Ureter (tissue), 1 donor: ENCODE results near the gene SCRG1. TPM values are rescaled to one million over a fixed set of nuclear protein-coding genes. Genes with fewer than 3 reads are reported as not detected.

ENCODE experiments used
- DNase-seq: peaks from one replicate; pipeline ENCODE4 v3.0.0-alpha.2; 2020; ENCODE audit warnings: low spot score
- total RNA-seq: library from RNA; stranded (reverse); gene quantifications from one replicate; pipeline ENCODE4 v1.2.4, GENCODE V29; 2023
- donor health status: DM: yes; HTN: yes; CAD: no.

The SCRG1 gene
- total RNA-seq, 1 donor from 2014 or later, result 2.3 TPM

- DNase-seq, result no peak
Measured at GRCh38 chr4:173411106-173411693, 12.3 kb upstream of the SCRG1 start.

GRCh38 chr4:173410079-173410478 lies 11.2 kb upstream of the SCRG1 start:
- DNase-seq, result no peak

GRCh38 chr4:173405840-173406606 lies 7.1 kb upstream of the SCRG1 start:
- DNase-seq, result no peak

- DNase-seq, result no peak
Measured at GRCh38 chr4:173404296-173404865, 5.5 kb upstream of the SCRG1 start.

GRCh38 chr4:173403051-173403450 lies 4.1 kb upstream of the SCRG1 start:
- DNase-seq, result no peak

GRCh38 chr4:173401063-173401462 lies 2.1 kb upstream of the SCRG1 start:
- no peak for DNase-seq

- DNase-seq, result no peak
Measured at GRCh38 chr4:173398220-173398619, 696 bp downstream of the SCRG1 start.

GRCh38 chr4:173397604-173398003 lies 1.3 kb downstream of the SCRG1 start:
- no peak for DNase-seq

- DNase-seq, result no peak
Measured at GRCh38 chr4:173391701-173392100, 7.2 kb downstream of the SCRG1 start.

- DNase-seq, result no peak
Measured at GRCh38 chr4:173386751-173387150, 12.2 kb downstream of the SCRG1 start.

GRCh38 chr4:173382349-173382748 lies 16.6 kb downstream of the SCRG1 start:
- no peak for DNase-seq

GRCh38 chr4:173381610-173382009 lies 17.3 kb downstream of the SCRG1 start:
- DNase-seq, result no peak

GRCh38 chr4:173380987-173381386 lies 17.9 kb downstream of the SCRG1 start:
- DNase-seq, result no peak

GRCh38 chr4:173379929-173380328 lies 19.0 kb downstream of the SCRG1 start:
- no peak for DNase-seq

GRCh38 chr4:173374588-173374987 lies 24.3 kb downstream of the SCRG1 start:
- no peak for DNase-seq

- DNase-seq, result peak; percentile 78
Measured at GRCh38 chr4:173371292-173372192, 27.4 kb downstream of the SCRG1 start.

GRCh38 chr4:173370477-173371291 lies 28.2 kb downstream of the SCRG1 start, which contains the start of gene SAP30:
Gene SAP30, plus strand, starts transcription at chr4:173370954. Its CDS starts 229 bp downstream, at chr4:173371183.
- DNase-seq, result peak; percentile 99

GRCh38 chr4:173370130-173370476 lies 28.8 kb downstream of the SCRG1 start:
- DNase-seq, result peak; percentile 73

- no peak for DNase-seq
Measured at GRCh38 chr4:173367946-173368345, 31.0 kb downstream of the SCRG1 start.

- no peak for DNase-seq
Measured at GRCh38 chr4:173367285-173367684, 31.6 kb downstream of the SCRG1 start.

GRCh38 chr4:173365359-173365996 lies 33.4 kb downstream of the SCRG1 start:
- no peak for DNase-seq
